ENCODE results near the gene RNF220. TPM values are rescaled to one million over a fixed set of nuclear protein-coding genes. Genes with fewer than 3 reads are reported as not detected.
A peak's percentile ranks its signal among the peaks of the same experiment; 100 is the strongest.

Gene RNF220
- total RNA-seq, 1 experiment from 2014 or later: 128 TPM

- no peaks in the 10 kb centered on the region for H3K27me3 Mint-ChIP-seq (ENCODE audit: low read depth)
- no peak overlapping the region for H3K4me3 Mint-ChIP-seq
- ChIA-PET POLR2A (no interaction called here), CTCF (interaction anchor here (0.5 to 5.0 kb wide), 18 partner anchors 7 to 393 kb away, joined by 3 to 112 read pairs (median 7); partner anchors contain the start of genes ARMH1 and TMEM53)
- H3K36me3 Mint-ChIP-seq: no peaks in the 10 kb centered on the region
- TF ChIP-seq, protein P1, sequence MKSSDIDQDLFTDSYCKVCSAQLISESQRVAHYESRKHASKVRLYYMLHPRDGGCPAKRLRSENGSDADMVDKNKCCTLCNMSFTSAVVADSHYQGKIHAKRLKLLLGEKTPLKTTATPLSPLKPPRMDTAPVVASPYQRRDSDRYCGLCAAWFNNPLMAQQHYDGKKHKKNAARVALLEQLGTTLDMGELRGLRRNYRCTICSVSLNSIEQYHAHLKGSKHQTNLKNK (CRISPR knock-in tag; IDR thresholded peaks at IDR 0.05): no peak
- ATAC-seq: peak; percentile 7
- no peak for DNase-seq (ENCODE audit: low spot score)
- H3K9me3 Mint-ChIP-seq: no peaks in the 10 kb centered on the region
- peaks cover 11% of the 10 kb centered on the region for H3K4me1 Mint-ChIP-seq
- no peak overlapping the region for H3K27ac Mint-ChIP-seq
Observed at GRCh38 chr1:44610527-44611148, 205.6 kb downstream of the RNF220 start.

- CTCF ChIA-PET: interaction anchor here (0.7 to 5.0 kb wide), 8 partner anchors 7 to 394 kb away, joined by 3 to 112 read pairs (median 6); no protein-coding TSS in a partner anchor
Observed at GRCh38 chr1:44611419-44611818, 206.4 kb downstream of the RNF220 start.

GRCh38 chr1:44611866-44612265 is 206.8 kb downstream of the RNF220 start:
- Mint-ChIP-seq H3K4me3 (no peak overlapping the region), H3K9me3 (no peaks in the 10 kb centered on the region), H3K27ac (no peak overlapping the region), H3K36me3 (no peaks in the 10 kb centered on the region), H3K27me3 (ENCODE audit: low read depth) (peaks cover 4% of the 10 kb centered on the region; the same call in 1 of the 2 replicates), H3K4me1 (peaks cover 15% of the 10 kb centered on the region)
- DNase-seq (ENCODE audit: low spot score) (no peak), ATAC-seq (no peak)
- CTCF ChIA-PET: interaction anchor here (0.7 to 5.0 kb wide), 4 partner anchors 18 to 394 kb away, joined by 3 to 112 read pairs (median 26); no protein-coding TSS in a partner anchor
- TF ChIP-seq NR2C2 (CRISPR knock-in tag; IDR thresholded peaks at IDR 0.05) (no peak), OVOL2 (CRISPR knock-in tag; IDR thresholded peaks at IDR 0.05; ENCODE audit: borderline replicate concordance) (no peak), CREB1 (CRISPR knock-in tag; IDR thresholded peaks at IDR 0.05) (no peak), ESRRA (CRISPR knock-in tag; IDR thresholded peaks at IDR 0.05; ENCODE audit: borderline replicate concordance) (no peak), TP53 (CRISPR knock-in tag; IDR thresholded peaks at IDR 0.05) (no peak), ZNF396 (CRISPR knock-in tag; IDR thresholded peaks at IDR 0.05; ENCODE audit: borderline replicate concordance) (no peak), IRF2 (CRISPR knock-in tag; IDR thresholded peaks at IDR 0.05; ENCODE audit: borderline replicate concordance, low read depth) (no peak), RORB (CRISPR knock-in tag; IDR thresholded peaks at IDR 0.05) (no peak), HMGXB4 (CRISPR knock-in tag; IDR thresholded peaks at IDR 0.05) (no peak)
- TF ChIP-seq, protein P2, sequence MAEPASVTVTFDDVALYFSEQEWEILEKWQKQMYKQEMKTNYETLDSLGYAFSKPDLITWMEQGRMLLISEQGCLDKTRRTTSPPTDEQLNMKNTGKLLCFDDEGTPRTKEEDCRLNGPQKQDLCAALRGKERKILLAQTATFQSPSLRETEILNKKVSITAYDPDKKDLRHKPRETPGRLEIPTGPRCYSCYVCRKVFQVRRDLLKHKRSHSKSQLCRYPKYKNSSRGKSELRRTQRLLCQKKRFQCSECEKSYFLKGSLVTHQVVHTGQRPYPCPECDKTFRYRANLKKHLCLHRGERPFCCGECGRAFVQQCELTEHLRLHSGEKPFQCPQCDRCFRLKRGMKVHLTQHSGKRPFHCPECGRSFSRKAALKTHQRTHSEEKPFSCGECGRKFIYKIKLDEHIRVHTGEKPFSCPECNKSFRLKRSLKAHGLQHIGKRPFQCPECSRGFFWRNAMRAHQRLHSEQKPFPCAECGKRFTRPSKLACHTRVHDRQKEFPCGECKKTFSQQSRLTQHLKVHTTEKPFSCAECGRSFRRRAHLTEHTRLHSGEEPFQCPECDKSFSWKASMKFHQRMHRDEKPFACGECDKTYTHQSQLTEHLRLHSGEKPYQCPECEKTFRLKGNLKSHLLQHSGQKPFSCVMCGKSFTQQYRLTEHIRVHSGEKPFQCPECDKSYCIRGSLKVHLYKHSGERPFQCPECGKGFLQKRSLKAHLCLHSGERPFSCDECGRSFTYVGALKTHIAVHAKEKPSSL (CRISPR knock-in tag; conservative IDR thresholded peaks at IDR 0.05): no peak
- POLR2A ChIA-PET: interaction anchor here (0.9 kb wide), 1 partner anchor 20 kb away, joined by 3 read pairs; no protein-coding TSS in a partner anchor

More at GRCh38 chr1:44611419-44611818, 206.4 kb downstream of the RNF220 start:
- Mint-ChIP-seq H3K27me3 (ENCODE audit: low read depth) (no peaks in the 10 kb centered on the region), H3K27ac (no peak overlapping the region), H3K4me3 (no peak overlapping the region), H3K36me3 (no peaks in the 10 kb centered on the region), H3K9me3 (no peaks in the 10 kb centered on the region), H3K4me1 (peaks cover 11% of the 10 kb centered on the region)
- DNase-seq (ENCODE audit: low spot score) (no peak), ATAC-seq (no peak)
- POLR2A ChIA-PET: interaction anchor here (0.9 kb wide), 1 partner anchor 20 kb away, joined by 3 read pairs; no protein-coding TSS in a partner anchor
- TF ChIP-seq, protein P3, sequence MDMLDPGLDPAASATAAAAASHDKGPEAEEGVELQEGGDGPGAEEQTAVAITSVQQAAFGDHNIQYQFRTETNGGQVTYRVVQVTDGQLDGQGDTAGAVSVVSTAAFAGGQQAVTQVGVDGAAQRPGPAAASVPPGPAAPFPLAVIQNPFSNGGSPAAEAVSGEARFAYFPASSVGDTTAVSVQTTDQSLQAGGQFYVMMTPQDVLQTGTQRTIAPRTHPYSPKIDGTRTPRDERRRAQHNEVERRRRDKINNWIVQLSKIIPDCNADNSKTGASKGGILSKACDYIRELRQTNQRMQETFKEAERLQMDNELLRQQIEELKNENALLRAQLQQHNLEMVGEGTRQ (CRISPR knock-in tag; IDR thresholded peaks at IDR 0.05): no peak
- no peak for TF ChIP-seq GRHL2 (CRISPR knock-in tag; IDR thresholded peaks at IDR 0.05; ENCODE audit: insufficient replicate concordance, severe bottlenecking)
- no peak for TF ChIP-seq GTF2I (CRISPR knock-in tag; conservative IDR thresholded peaks at IDR 0.05)
- no peak for TF ChIP-seq ZBTB21 (CRISPR knock-in tag; IDR thresholded peaks at IDR 0.05; ENCODE audit: borderline replicate concordance)

Measured in WTC11 (cell line).